C4-2B (cell line): Measurements from ENCODE around the gene CABLES1.

Experiments used
- H3K27ac ChIP-seq: fragments of 450-650 bp; 2 replicates; pipeline ENCODE4 v1.5.1; 2017
- CTCF ChIP-seq: fragments of 450-650 bp; conservative IDR thresholded peaks from 2 replicates; pipeline ENCODE4 v1.5.1; 2017; ENCODE audit warnings: mild to moderate bottlenecking
- ZFX ChIP-seq: fragments of 450-650 bp; IDR thresholded peaks from 2 replicates; pipeline ENCODE4 v1.6.1; 2017

The CABLES1 gene

GRCh38 chr18:23223641-23224040 is 88.4 kb downstream of the CABLES1 start:
- TF ChIP-seq ZFX (no peak), CTCF (no peak)
- no peak overlapping the region for H3K27ac ChIP-seq

- no peak for TF ChIP-seq ZFX
- no peak for TF ChIP-seq CTCF
- no peak overlapping the region for H3K27ac ChIP-seq
Observed at GRCh38 chr18:23225503-23225902, 90.2 kb downstream of the CABLES1 start.

GRCh38 chr18:23226391-23226790 is 91.1 kb downstream of the CABLES1 start:
- TF ChIP-seq ZFX (no peak), CTCF (no peak)
- H3K27ac ChIP-seq, result no peak overlapping the region

GRCh38 chr18:23226930-23227725 is 91.8 kb downstream of the CABLES1 start:
- H3K27ac ChIP-seq, result no peak overlapping the region
- TF ChIP-seq ZFX (no peak), CTCF (no peak)

GRCh38 chr18:23227726-23228070 is 92.4 kb downstream of the CABLES1 start:
- TF ChIP-seq CTCF, result no peak
- TF ChIP-seq ZFX, result no peak

GRCh38 chr18:23228102-23229061 is 93.1 kb downstream of the CABLES1 start:
- no peak overlapping the region for H3K27ac ChIP-seq
- TF ChIP-seq CTCF (no peak), ZFX (no peak)

More at GRCh38 chr18:23227726-23228070, 92.4 kb downstream of the CABLES1 start:
- H3K27ac ChIP-seq, result no peak overlapping the region

GRCh38 chr18:23229472-23229871 is 94.2 kb downstream of the CABLES1 start:
- TF ChIP-seq CTCF, result no peak
- TF ChIP-seq ZFX, result no peak
- no peak overlapping the region for H3K27ac ChIP-seq
